Measurements from ENCODE around the gene STX2.

Gene STX2

GRCh38 chr12:130827432-130827831 is 11.6 kb downstream of the STX2 start:
- CTCF ChIA-PET, result interaction anchor here (1.0 to 6.3 kb wide), 4 partner anchors 8 to 43 kb away, joined by 5 to 63 read pairs (median 10); partner anchors contain the start of gene STX2
- no peak for TF ChIP-seq CTCF (IDR thresholded peaks at IDR 0.05; ENCODE audit: insufficient read depth, low read length, missing control alignments)
- POLR2A ChIA-PET, result no interaction called here
- DNase-seq (ENCODE audit: low read depth, low spot score), result no peak
- no peak overlapping the region for H3K4me3 ChIP-seq (ENCODE audit: low read depth, low read length)

GRCh38 chr12:130826151-130826801 is 12.8 kb downstream of the STX2 start:
- ChIA-PET CTCF (interaction anchor here (0.8 to 6.3 kb wide), 12 partner anchors 9 to 886 kb away, joined by 3 to 63 read pairs (median 5); partner anchors contain the start of gene STX2), POLR2A (interaction anchor here (1.0 kb wide), 1 partner anchor 45 kb away, joined by 3 read pairs; no protein-coding TSS in a partner anchor)
- H3K4me3 ChIP-seq (ENCODE audit: low read depth, low read length), result no peak overlapping the region
- DNase-seq (ENCODE audit: low read depth, low spot score), result no peak
- peak; percentile 88 for TF ChIP-seq CTCF (IDR thresholded peaks at IDR 0.05; ENCODE audit: insufficient read depth, low read length, missing control alignments)

- H3K4me3 ChIP-seq (ENCODE audit: low read depth, low read length), result no peak overlapping the region
- TF ChIP-seq CTCF (IDR thresholded peaks at IDR 0.05; ENCODE audit: insufficient read depth, low read length, missing control alignments), result no peak
- ChIA-PET POLR2A (interaction anchor here (1.0 kb wide), 1 partner anchor 45 kb away, joined by 3 read pairs; no protein-coding TSS in a partner anchor), CTCF (interaction anchor here (1.4 to 6.3 kb wide), 9 partner anchors 9 to 306 kb away, joined by 3 to 63 read pairs (median 8); partner anchors contain the start of gene STX2)
- no peak for DNase-seq (ENCODE audit: low read depth, low spot score)
Observed at GRCh38 chr12:130825771-130826150, 13.3 kb downstream of the STX2 start.

GRCh38 chr12:130819681-130820080 is 19.4 kb downstream of the STX2 start:
- H3K4me3 ChIP-seq (ENCODE audit: low read depth, low read length), result no peak overlapping the region
- ChIA-PET CTCF (interaction anchor here (0.6 to 2.3 kb wide), 15 partner anchors 8 to 1138 kb away, joined by 3 to 8 read pairs (median 4); no protein-coding TSS in a partner anchor), POLR2A (interaction anchor here (0.6 kb wide), 1 partner anchor 57 kb away, joined by 4 read pairs; no protein-coding TSS in a partner anchor)
- no peak for DNase-seq (ENCODE audit: low read depth, low spot score)
- TF ChIP-seq CTCF (IDR thresholded peaks at IDR 0.05; ENCODE audit: insufficient read depth, low read length, missing control alignments), result no peak

- CTCF ChIA-PET, result interaction anchor here (0.9 to 2.9 kb wide), 13 partner anchors 9 to 58 kb away, joined by 3 to 14 read pairs (median 5); no protein-coding TSS in a partner anchor
Observed at GRCh38 chr12:130818635-130819576, 20.1 kb downstream of the STX2 start.

More at GRCh38 chr12:130818635-130819576, 20.1 kb downstream of the STX2 start:
- peak overlapping the region; percentile 12; the same call in 1 of the 2 replicates for H3K4me3 ChIP-seq (ENCODE audit: low read depth, low read length)
- peak; percentile 88 for TF ChIP-seq CTCF (IDR thresholded peaks at IDR 0.05; ENCODE audit: insufficient read depth, low read length, missing control alignments)
- POLR2A ChIA-PET, result no interaction called here
- no peak for DNase-seq (ENCODE audit: low read depth, low spot score)
